ENCODE data around the gene ARMH3. TPM values are rescaled to one million over a fixed set of nuclear protein-coding genes. Genes with fewer than 3 reads are reported as not detected.

The ARMH3 gene
- total and polyA plus RNA-seq, 2 experiments from 2014 or later: 8.7 to 11.1 TPM

GRCh38 chr10:101841826-101842225 lies 214.1 kb downstream of the ARMH3 start:
- Mint-ChIP-seq H3K36me3 (ENCODE audit: low read depth) (no peaks in the 10 kb centered on the region), H3K27me3 (ENCODE audit: insufficient read depth, low read depth, poor library complexity) (peaks cover 39% of the 10 kb centered on the region), H3K9me3 (no peaks in the 10 kb centered on the region; the same call in 2 of the 3 replicates), H3K4me3 (no peak overlapping the region; the same call in 2 of the 3 replicates), H3K4me1 (peaks cover 45% of the 10 kb centered on the region), H3K27ac (no peak overlapping the region)
- H2AFZ ChIP-seq: no peak overlapping the region
- peaks cover 16% of the 10 kb centered on the region for H3K4me1 ChIP-seq (ENCODE audit: insufficient read depth)
- no peaks in the 10 kb centered on the region for H3K79me2 ChIP-seq (replicated peaks; ENCODE audit: insufficient read depth)
- H3F3A ChIP-seq (replicated peaks; ENCODE audit: low read depth): peaks cover 11% of the 10 kb centered on the region; the same call in 1 of the 2 replicates
- H3K9me2 ChIP-seq (ENCODE audit: insufficient read depth): no peaks in the 10 kb centered on the region
- TF ChIP-seq ZNF114 (CRISPR knock-in tag; IDR thresholded peaks at IDR 0.05): no peak
- TF ChIP-seq POLR2AphosphoS5 (IDR thresholded peaks at IDR 0.05; ENCODE audit: low read depth): no peak
- TF ChIP-seq STAT1 (IDR thresholded peaks at IDR 0.05; ENCODE audit: unreplicated experiment): no peak
- TF ChIP-seq ZNF462 (CRISPR knock-in tag; IDR thresholded peaks at IDR 0.05): no peak
- no peak for TF ChIP-seq REST (IDR thresholded peaks at IDR 0.05; ENCODE audit: unreplicated experiment)
- no peak for TF ChIP-seq NANOG (IDR thresholded peaks at IDR 0.05; ENCODE audit: borderline replicate concordance)
- no peak for TF ChIP-seq CTCF (conservative IDR thresholded peaks at IDR 0.05; ENCODE audit: low read depth in 2 of 2)
- no peak for TF ChIP-seq ZNF331 (CRISPR knock-in tag; IDR thresholded peaks at IDR 0.05; ENCODE audit: low read depth)
- TF ChIP-seq JUNB (IDR thresholded peaks at IDR 0.05; ENCODE audit: unreplicated experiment): no peak
- no peak for TF ChIP-seq CREB1 (CRISPR knock-in tag; IDR thresholded peaks at IDR 0.05; ENCODE audit: low read depth)
- peaks cover 19% of the 10 kb centered on the region for H3K27me3 ChIP-seq (ENCODE audit: insufficient read depth)
- H4K20me1 ChIP-seq (replicated peaks; ENCODE audit: insufficient read depth): peaks cover 6% of the 10 kb centered on the region; the same call in 1 of the 2 replicates
- H3K36me3 ChIP-seq (ENCODE audit: insufficient read depth): no peaks in the 10 kb centered on the region
- ATAC-seq (no peak), DNase-seq (ENCODE audit: low spot score) (no peak)
- H3K4me3 ChIP-seq: no peak overlapping the region
- peak overlapping the region; percentile 99 for H3K4me2 ChIP-seq
- H3K27ac ChIP-seq (ENCODE audit: low read depth): no peak overlapping the region
